HCT116 (cell line): ENCODE data around the gene HHAT. TPM values are rescaled to one million over a fixed set of nuclear protein-coding genes. Genes with fewer than 3 reads are reported as not detected.

Source experiments
- ATAC-seq: fragments of 200-7000 bp; cut with Tn5 transposase; 2 replicates; pipeline ENCODE4 v1.9.1; 2020; ENCODE audit warnings: mild to moderate bottlenecking, moderate library complexity
- BruUV-seq: library from RNA; stranded (reverse); fragments of 400-500 nt; replicated peaks from 2 replicates; lab custom pipeline; 2021; lab: Mats Ljungman, UMichigan
- CTCF ChIA-PET: fragments of 300-600 bp; sonication (Branson Sonifier 250); formaldehyde crosslinking; loops from one replicate; lab custom pipeline; 2021; ENCODE audit warnings: antibody characterized with exemption; lab: Charles Lee
- POLR2A ChIA-PET: fragments of 300-600, 350-600 bp; sonication (Branson Sonifier 250); formaldehyde crosslinking; loops from one replicate; lab custom pipeline; 2021; ENCODE audit warnings: antibody characterized with exemption; lab: Charles Lee
- RAD21 ChIA-PET, 2 experiments: fragments of 300-600 bp; sonication (Branson Sonifier 250); formaldehyde crosslinking; loops; one replicate each; lab custom pipeline; 2023; ENCODE audit warnings: low total read pairs in 2 of 2; ENCODE audit not compliant: uncharacterized antibody in 2 of 2, unreplicated experiment in 2 of 2, low non-redundant PET in 1 of 2; lab: Charles Lee
- DNase-seq: peaks from one replicate; pipeline ENCODE4 v3.0.0-alpha.2; 2010; ENCODE audit warnings: low read depth, low spot score
- H2AFZ ChIP-seq: fragments of 200-600 bp; shearing (Covaris generic), sonication (generic); 2 replicates; pipeline ENCODE4 v1.6.1; 2017; ENCODE audit warnings: low read depth, mixed run types, mixed read lengths, antibody characterized with exemption, low read length; ENCODE audit not compliant: poor library complexity, severe bottlenecking
- H3K27ac ChIP-seq: 2 replicates; pipeline ENCODE4 v1.5.1; 2012; ENCODE audit warnings: low read depth, low read length
- H3K27me3 ChIP-seq: fragments of 200-600 bp; sonication (generic); 2 replicates; pipeline ENCODE4 v1.6.1; 2016; ENCODE audit warnings: mixed run types, low read length, mixed read lengths; ENCODE audit not compliant: insufficient read depth
- H3K36me3 ChIP-seq, 2 experiments: fragments of 200-500 bp in 1 of 2; fragments of 200-600 bp in 1 of 2; sonication (Bioruptor generic) in 1 of 2; sonication (generic) in 1 of 2; 2 replicates each; pipeline versions ENCODE4 v1.5.1 to v1.6.1; 2014 to 2016; ENCODE audit warnings: low read length in 2 of 2, inconsistent platforms in 1 of 2, mixed read lengths in 1 of 2, mixed run types in 1 of 2; ENCODE audit not compliant: insufficient read depth in 2 of 2, control insufficient read depth in 1 of 2
- H3K4me1 ChIP-seq, 2 experiments: fragments of 200-600 bp in 1 of 2; sonication (generic) in 1 of 2; 2 replicates each; pipeline versions ENCODE4 v1.5.1 to v1.6.1; 2012 to 2017; ENCODE audit warnings: low read length in 2 of 2, inconsistent platforms in 1 of 2, mild to moderate bottlenecking in 1 of 2, mixed read lengths in 1 of 2, mixed run types in 1 of 2, moderate library complexity in 1 of 2; ENCODE audit not compliant: insufficient read depth in 2 of 2, control insufficient read depth in 1 of 2
- H3K4me2 ChIP-seq: fragments of 200-600 bp; sonication (generic); 2 replicates; pipeline ENCODE4 v1.6.1; 2017; ENCODE audit warnings: mixed run types, low read length, mixed read lengths
- H3K4me3 ChIP-seq, 2 experiments: fragments of 200-600 bp in 1 of 2; sonication (generic) in 1 of 2; replicated peaks in 1 of 2; 2 replicates each; pipeline ENCODE4 v1.5.1; 2011 to 2016; ENCODE audit warnings: low read length in 2 of 2, control low read depth in 1 of 2, low read depth in 1 of 2, mild to moderate bottlenecking in 1 of 2, mixed read lengths in 1 of 2, mixed run types in 1 of 2
- H3K79me2 ChIP-seq: fragments of 200-600 bp; sonication (generic); 2 replicates; pipeline ENCODE4 v1.6.1; 2017; ENCODE audit warnings: mild to moderate bottlenecking, mixed run types, low read length, moderate library complexity, mixed read lengths; ENCODE audit not compliant: insufficient read depth
- H3K9ac ChIP-seq: fragments of 200-600 bp; sonication (generic); 2 replicates; pipeline ENCODE4 v1.6.1; 2016; ENCODE audit warnings: low read length, mixed read lengths
- H3K9me2 ChIP-seq: fragments of 200-600 bp; sonication (generic), shearing (Covaris generic); 2 replicates; pipeline ENCODE4 v1.6.1; 2017; ENCODE audit warnings: mixed run types, mild to moderate bottlenecking, moderate library complexity; ENCODE audit not compliant: insufficient read depth
- H3K9me3 ChIP-seq, 2 experiments: fragments of 200-500 bp in 1 of 2; fragments of 200-600 bp in 1 of 2; sonication (Bioruptor generic) in 1 of 2; sonication (generic) in 1 of 2; 2 replicates each; pipeline ENCODE4 v1.6.1; 2014 to 2017; ENCODE audit warnings: low read length in 2 of 2, mixed read lengths in 2 of 2, inconsistent platforms in 1 of 2, low read depth in 1 of 2, mild to moderate bottlenecking in 1 of 2, mixed run types in 1 of 2, moderate library complexity in 1 of 2; ENCODE audit not compliant: control insufficient read depth in 1 of 2, insufficient read depth in 1 of 2
- H4K20me1 ChIP-seq: fragments of 200-600 bp; sonication (generic), shearing (Covaris generic); 2 replicates; pipeline ENCODE4 v1.6.1; 2017; ENCODE audit warnings: mixed run types, mild to moderate bottlenecking, moderate library complexity; ENCODE audit not compliant: insufficient read depth
- CBX3 ChIP-seq: IDR thresholded peaks from 2 replicates; pipeline ENCODE4 v1.6.1; 2012; ENCODE audit warnings: low read depth
- ELF1 ChIP-seq: IDR thresholded peaks from 2 replicates; pipeline ENCODE4 v1.6.1; 2012; ENCODE audit warnings: low read depth, borderline replicate concordance
- FOSL1 ChIP-seq: IDR thresholded peaks from 2 replicates; pipeline ENCODE4 v1.6.1; 2012; ENCODE audit warnings: low read depth
- POLR2A ChIP-seq: IDR thresholded peaks from 2 replicates; pipeline ENCODE4 v1.7.0; 2011; ENCODE audit warnings: borderline replicate concordance; ENCODE audit not compliant: insufficient read depth, insufficient read length; ENCODE audit errors: extremely low read depth
- POLR2AphosphoS5 ChIP-seq: IDR thresholded peaks from 2 replicates; pipeline ENCODE4 v1.6.1; 2011; ENCODE audit warnings: mild to moderate bottlenecking, low read depth, low read length, moderate library complexity
- SP1 ChIP-seq: IDR thresholded peaks from 2 replicates; pipeline ENCODE4 v1.6.1; 2012; ENCODE audit warnings: low read depth
- TCF7L2 ChIP-seq: IDR thresholded peaks from 2 replicates; pipeline ENCODE4 v1.7.0; 2011; ENCODE audit warnings: borderline replicate concordance, inconsistent platforms; ENCODE audit not compliant: insufficient read depth, insufficient read length; ENCODE audit errors: extremely low read depth
- ZBTB33 ChIP-seq: IDR thresholded peaks from 2 replicates; pipeline ENCODE4 v1.6.1; 2011; ENCODE audit warnings: mild to moderate bottlenecking, low read length, moderate library complexity; ENCODE audit not compliant: insufficient replicate concordance; ENCODE audit errors: extremely low read depth
- ZFX ChIP-seq: fragments of 450-650 bp; IDR thresholded peaks from 2 replicates; pipeline ENCODE4 v1.6.1; 2017
- ZNF274 ChIP-seq: fragments of 200-500 bp; sonication (Bioruptor generic); IDR thresholded peaks from 2 replicates; pipeline ENCODE4 v1.6.1; 2014; ENCODE audit warnings: mild to moderate bottlenecking, low read depth, low read length, inconsistent platforms
- intact Hi-C: fragments of 100-400 bp; cut with micrococcal nuclease; formaldehyde crosslinking; loops from 2 replicates; pipeline ENCODE4 v1.10.0; 2022
- total RNA-seq: library from RNA; stranded (reverse); gene quantifications from one replicate; pipeline ENCODE4 v1.2.1, GENCODE V29; 2021; ENCODE audit not compliant: unreplicated experiment

Gene HHAT
- total RNA-seq, 1 experiment from 2014 or later = 2.7 TPM

GRCh38 chr1:210397681-210398080 lies 69.0 kb downstream of the HHAT start:
- peaks cover 8 to 21% of the 10 kb centered on the region in 2 experiments; a peak in 3 of 4 replicates for H3K4me1 ChIP-seq
- H3K27ac ChIP-seq = no peak overlapping the region
- no peak for DNase-seq
- H3K9ac ChIP-seq = no peak overlapping the region
- H3K36me3 ChIP-seq = no peaks in the 10 kb centered on the region
- POLR2A ChIA-PET = interaction anchor here (1.4 kb wide), 1 partner anchor 24 kb away, joined by 4 read pairs; no protein-coding TSS in a partner anchor
- RAD21 ChIA-PET = no interaction called here
- CTCF ChIA-PET = no interaction called here
- no TSS peak for BruUV-seq
- no peak overlapping the region for H3K4me2 ChIP-seq
- H2AFZ ChIP-seq = no peak overlapping the region
- TF ChIP-seq ZBTB33 = no peak
- no peak for TF ChIP-seq POLR2A
- TF ChIP-seq ZFX = no peak
- TF ChIP-seq SP1 = no peak
- no peak for TF ChIP-seq FOSL1
- TF ChIP-seq TCF7L2 = no peak
- no peak for TF ChIP-seq ELF1
- no peak for TF ChIP-seq CBX3
- TF ChIP-seq, all 23 proteins: peak for 0
- Histone ChIP-seq H3K79me2 (no peaks in the 10 kb centered on the region), H3K4me3 (no peak overlapping the region), H3K9me3 (no peaks in the 10 kb centered on the region), H3K9me2 (no peaks in the 10 kb centered on the region), H3K27me3 (no peaks in the 10 kb centered on the region), H4K20me1 (no peaks in the 10 kb centered on the region)
- intact Hi-C loops = no loop called here
- ATAC-seq = no peak

GRCh38 chr1:210398466-210398865 lies 69.8 kb downstream of the HHAT start:
- no peak overlapping the region for H3K27ac ChIP-seq
- intact Hi-C loops = no loop called here
- TF ChIP-seq POLR2AphosphoS5 (no peak), ZNF274 (no peak), ZFX (no peak), ZBTB33 (no peak)

More at GRCh38 chr1:210398466-210398865, 69.8 kb downstream of the HHAT start:
- ATAC-seq = no peak
- no peak for DNase-seq
- ChIA-PET CTCF (no interaction called here), RAD21 (no interaction called here), POLR2A (interaction anchor here (1.4 kb wide), 1 partner anchor 25 kb away, joined by 4 read pairs; no protein-coding TSS in a partner anchor)
- no peak overlapping the region for H2AFZ ChIP-seq
- BruUV-seq = no TSS peak
- H3K4me3 ChIP-seq = no peak overlapping the region
- no peaks in the 10 kb centered on the region for H3K9me3 ChIP-seq
- no peak overlapping the region for H3K4me2 ChIP-seq
- H3K9ac ChIP-seq = no peak overlapping the region
- H3K9me2 ChIP-seq = no peaks in the 10 kb centered on the region
- H3K36me3 ChIP-seq = no peaks in the 10 kb centered on the region
- H3K4me1 ChIP-seq = peaks cover 4 to 13% of the 10 kb centered on the region in 2 experiments; a peak in 3 of 4 replicates
- H4K20me1 ChIP-seq = no peaks in the 10 kb centered on the region
- no peaks in the 10 kb centered on the region for H3K79me2 ChIP-seq
- no peaks in the 10 kb centered on the region for H3K27me3 ChIP-seq
